Measurements from ENCODE around the gene SLC25A2. TPM values are rescaled to one million over a fixed set of nuclear protein-coding genes. Genes with fewer than 3 reads are reported as not detected.
"Not testable (repeated sequence)": the region's sequence is repeated elsewhere in the genome, so short reads cannot be mapped to it uniquely, and the experiment has no call there.

The SLC25A2 gene
- total RNA-seq, 1 donor = under 0.01 TPM

GRCh38 chr5:141322261-141322660 is 18.4 kb upstream of the SLC25A2 start:
- DNase-seq (ENCODE audit: low read depth) = no peak
- TF ChIP-seq, protein P1, sequence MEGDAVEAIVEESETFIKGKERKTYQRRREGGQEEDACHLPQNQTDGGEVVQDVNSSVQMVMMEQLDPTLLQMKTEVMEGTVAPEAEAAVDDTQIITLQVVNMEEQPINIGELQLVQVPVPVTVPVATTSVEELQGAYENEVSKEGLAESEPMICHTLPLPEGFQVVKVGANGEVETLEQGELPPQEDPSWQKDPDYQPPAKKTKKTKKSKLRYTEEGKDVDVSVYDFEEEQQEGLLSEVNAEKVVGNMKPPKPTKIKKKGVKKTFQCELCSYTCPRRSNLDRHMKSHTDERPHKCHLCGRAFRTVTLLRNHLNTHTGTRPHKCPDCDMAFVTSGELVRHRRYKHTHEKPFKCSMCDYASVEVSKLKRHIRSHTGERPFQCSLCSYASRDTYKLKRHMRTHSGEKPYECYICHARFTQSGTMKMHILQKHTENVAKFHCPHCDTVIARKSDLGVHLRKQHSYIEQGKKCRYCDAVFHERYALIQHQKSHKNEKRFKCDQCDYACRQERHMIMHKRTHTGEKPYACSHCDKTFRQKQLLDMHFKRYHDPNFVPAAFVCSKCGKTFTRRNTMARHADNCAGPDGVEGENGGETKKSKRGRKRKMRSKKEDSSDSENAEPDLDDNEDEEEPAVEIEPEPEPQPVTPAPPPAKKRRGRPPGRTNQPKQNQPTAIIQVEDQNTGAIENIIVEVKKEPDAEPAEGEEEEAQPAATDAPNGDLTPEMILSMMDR (IDR thresholded peaks at IDR 0.05; ENCODE audit: insufficient read depth, low read depth, low read length) = no peak
- no peak overlapping the region for H3K4me3 ChIP-seq (ENCODE audit: low read depth, low read length)

GRCh38 chr5:141320225-141321169 is 16.6 kb upstream of the SLC25A2 start, which contains the start of gene TAF7:
TAF7 (minus strand) TSS chr5:141320784; CDS start chr5:141320044, 740 bp downstream.
- H3K4me3 ChIP-seq (ENCODE audit: low read depth, low read length) = peak within 1 kb of the TSS; percentile 84
- TF ChIP-seq, protein P1 (IDR thresholded peaks at IDR 0.05; ENCODE audit: insufficient read depth, low read depth, low read length) = peak; percentile 94
- peak; percentile 95 for DNase-seq (ENCODE audit: low read depth)

- peak overlapping the region; percentile 84 for H3K4me3 ChIP-seq (ENCODE audit: low read depth, low read length)
- DNase-seq (ENCODE audit: low read depth) = no peak
- TF ChIP-seq, protein P1 (IDR thresholded peaks at IDR 0.05; ENCODE audit: insufficient read depth, low read depth, low read length) = no peak
Observed at GRCh38 chr5:141319699-141320098, 15.8 kb upstream of the SLC25A2 start.

GRCh38 chr5:141319202-141319601 is 15.4 kb upstream of the SLC25A2 start:
- TF ChIP-seq, protein P1 (IDR thresholded peaks at IDR 0.05; ENCODE audit: insufficient read depth, low read depth, low read length) = no peak
- no peak overlapping the region for H3K4me3 ChIP-seq (ENCODE audit: low read depth, low read length)
- no peak for DNase-seq (ENCODE audit: low read depth)

- not testable (repeated sequence) for DNase-seq (ENCODE audit: low read depth)
Observed at GRCh38 chr5:141316963-141317362, 13.1 kb upstream of the SLC25A2 start.

GRCh38 chr5:141313711-141314110 is 9.9 kb upstream of the SLC25A2 start:
- TF ChIP-seq, protein P1 (IDR thresholded peaks at IDR 0.05; ENCODE audit: insufficient read depth, low read depth, low read length) = no peak
- H3K4me3 ChIP-seq (ENCODE audit: low read depth, low read length) = no peak overlapping the region
- no peak for DNase-seq (ENCODE audit: low read depth)

More at GRCh38 chr5:141316963-141317362, 13.1 kb upstream of the SLC25A2 start:
- H3K4me3 ChIP-seq (ENCODE audit: low read depth, low read length) = not testable (repeated sequence)

DNA sequence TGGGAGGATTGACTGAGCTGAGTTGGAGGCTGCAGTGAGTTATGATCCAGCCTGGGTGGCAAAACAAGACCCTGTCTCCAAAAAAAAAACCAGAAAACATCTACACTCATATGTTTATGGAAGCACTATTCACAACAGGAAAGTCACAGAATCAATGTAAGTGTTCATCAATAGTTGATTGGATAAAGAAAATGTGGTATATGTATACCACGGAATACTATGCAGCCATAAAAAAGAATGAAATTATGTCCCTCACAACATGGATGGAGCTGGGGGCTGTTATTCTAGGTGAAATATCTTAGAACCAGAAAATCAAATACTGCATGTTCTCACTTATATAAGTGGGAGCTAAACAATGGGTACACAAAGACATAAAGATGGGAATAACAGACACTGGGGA is 2.8 kb upstream of the SLC25A2 start:
- DNase-seq (ENCODE audit: low read depth) = no peak
- TF ChIP-seq, protein P1 (IDR thresholded peaks at IDR 0.05; ENCODE audit: insufficient read depth, low read depth, low read length) = no peak
- no peak overlapping the region for H3K4me3 ChIP-seq (ENCODE audit: low read depth, low read length)

Measured in fibroblast of villous mesenchyme (primary cell).